ENCODE measurements around the gene CCL22.
"Not testable (repeated sequence)": the region's sequence is repeated elsewhere in the genome, so short reads cannot be mapped to it uniquely, and the experiment has no call there.

Gene CCL22

GRCh38 chr16:57394444-57394843 lies 35.9 kb downstream of the CCL22 start:
- no peak for DNase-seq (ENCODE audit: low read depth in 3 of 3)

- no peak for DNase-seq (ENCODE audit: low read depth in 3 of 3)
These were observed 36.4 kb downstream of the CCL22 start for GRCh38 chr16:57395026-57395425.

GRCh38 chr16:57396786-57397185 lies 38.2 kb downstream of the CCL22 start:
- no peak for DNase-seq (ENCODE audit: low read depth in 3 of 3)

- not testable (repeated sequence) for DNase-seq (ENCODE audit: low read depth in 3 of 3)
These were observed 38.9 kb downstream of the CCL22 start for GRCh38 chr16:57397493-57397892.

GRCh38 chr16:57401943-57402640 lies 43.5 kb downstream of the CCL22 start:
- no peak for DNase-seq (ENCODE audit: low read depth in 3 of 3)

GRCh38 chr16:57403965-57404817 lies 45.6 kb downstream of the CCL22 start, which contains the start of gene CCL17:
Gene CCL17 (plus strand): TSS chr16:57404767. CDS start chr16:57413933, 9,166 bp downstream.
- DNase-seq (ENCODE audit: low read depth in 3 of 3) = no peak

GRCh38 chr16:57405097-57405496 lies 46.5 kb downstream of the CCL22 start:
- no peak for DNase-seq (ENCODE audit: low read depth in 3 of 3)

GRCh38 chr16:57406881-57407280 lies 48.3 kb downstream of the CCL22 start:
- no peak for DNase-seq (ENCODE audit: low read depth in 3 of 3)

GRCh38 chr16:57407521-57408353 lies 49.2 kb downstream of the CCL22 start:
- no peak for DNase-seq (ENCODE audit: low read depth in 3 of 3)

GRCh38 chr16:57409065-57409464 lies 50.5 kb downstream of the CCL22 start:
- no peak for DNase-seq (ENCODE audit: low read depth in 3 of 3)

GRCh38 chr16:57409870-57410587 lies 51.4 kb downstream of the CCL22 start:
- DNase-seq (ENCODE audit: low read depth in 3 of 3) = no peak

- DNase-seq (ENCODE audit: low read depth in 3 of 3) = no peak
These were observed 52.9 kb downstream of the CCL22 start for GRCh38 chr16:57411362-57411976.

GRCh38 chr16:57412584-57412983 lies 54.0 kb downstream of the CCL22 start:
- DNase-seq (ENCODE audit: low read depth in 3 of 3) = no peak

GRCh38 chr16:57413301-57413730 lies 54.7 kb downstream of the CCL22 start:
- no peak for DNase-seq (ENCODE audit: low read depth in 3 of 3)

- no peak for DNase-seq (ENCODE audit: low read depth in 3 of 3)
These were observed 55.1 kb downstream of the CCL22 start for GRCh38 chr16:57413733-57414132.

Data from stimulated activated CD4-positive, alpha-beta T cell treated with anti-CD3 and anti-CD28 coated beads, TNF-alpha, amount 100 ng/mL, for 24 hours (primary cell).